WI38 (cell line): ENCODE data around the gene MAN1A1.

Experiments used
- H3K4me3 ChIP-seq: 2 replicates; pipeline ENCODE4 v1.5.1; 2011; ENCODE audit warnings: low read depth, mild to moderate bottlenecking, control low read depth, low read length
- CTCF ChIP-seq: IDR thresholded peaks from 2 replicates; pipeline ENCODE4 v1.5.1; 2012; ENCODE audit warnings: low read depth, mild to moderate bottlenecking, control low read depth, low read length

MAN1A1 gene

GRCh38 chr6:119205911-119206618 is 143.5 kb downstream of the MAN1A1 start:
- H3K4me3 ChIP-seq = no peak overlapping the region
- TF ChIP-seq CTCF = no peak

GRCh38 chr6:119204719-119205118 is 144.8 kb downstream of the MAN1A1 start:
- no peak overlapping the region for H3K4me3 ChIP-seq
- no peak for TF ChIP-seq CTCF

- no peak for TF ChIP-seq CTCF
- H3K4me3 ChIP-seq = no peak overlapping the region
These were observed 148.1 kb downstream of the MAN1A1 start for GRCh38 chr6:119201480-119201879.

GRCh38 chr6:119200512-119201175 is 148.9 kb downstream of the MAN1A1 start:
- TF ChIP-seq CTCF = no peak
- no peak overlapping the region for H3K4me3 ChIP-seq

GRCh38 chr6:119197271-119197670 is 152.3 kb downstream of the MAN1A1 start:
- TF ChIP-seq CTCF = no peak
- H3K4me3 ChIP-seq = no peak overlapping the region

- TF ChIP-seq CTCF = no peak
- no peak overlapping the region for H3K4me3 ChIP-seq
These were observed 152.8 kb downstream of the MAN1A1 start for GRCh38 chr6:119196715-119197114.

GRCh38 chr6:119195848-119196247 is 153.7 kb downstream of the MAN1A1 start:
- H3K4me3 ChIP-seq = no peak overlapping the region
- TF ChIP-seq CTCF = no peak
